Astrocyte (in vitro differentiated cells and primary cell): Measurements from ENCODE around the gene FRRS1.

ENCODE experiments used
- CTCF ChIP-seq: IDR thresholded peaks from 2 replicates; pipeline ENCODE4 v1.5.1; 2011; ENCODE audit warnings: low read depth, mild to moderate bottlenecking, inconsistent platforms, low read length, moderate library complexity; ENCODE audit not compliant: insufficient read depth
- EZH2 ChIP-seq: IDR thresholded peaks from 2 replicates; pipeline ENCODE4 v1.6.1; 2012; ENCODE audit warnings: mild to moderate bottlenecking, low read length, inconsistent platforms; ENCODE audit not compliant: insufficient read depth

GRCh38 chr1:99748419-99748818 lies 18.0 kb downstream of the FRRS1 start:
- TF ChIP-seq CTCF (no peak), EZH2 (no peak)
